Loucy (cell line): ENCODE results near the gene FLT3.
"Not testable (repeated sequence)": the region's sequence is repeated elsewhere in the genome, so short reads cannot be mapped to it uniquely, and the experiment has no call there.

ENCODE experiments used
- H2AFZ ChIP-seq: fragments of 200-600 bp; sonication (generic); 2 replicates; pipeline ENCODE4 v1.6.0; 2016; ENCODE audit warnings: antibody characterized with exemption, mild to moderate bottlenecking, low read length, moderate library complexity
- H3F3A ChIP-seq: fragments of 200-600 bp; 2 replicates; pipeline ENCODE4 v1.6.0; 2016; ENCODE audit warnings: antibody characterized with exemption, low read depth, mild to moderate bottlenecking
- H3K27me3 ChIP-seq: fragments of 200-600 bp; sonication (generic); 2 replicates; pipeline ENCODE4 v1.6.1; 2014; ENCODE audit warnings: low read length, mild to moderate bottlenecking; ENCODE audit not compliant: insufficient read depth, poor library complexity, severe bottlenecking
- H3K36me3 ChIP-seq: fragments of 200-600 bp; sonication (generic); 2 replicates; pipeline ENCODE4 v1.6.1; 2016; ENCODE audit warnings: low read length; ENCODE audit not compliant: insufficient read depth
- H3K4me1 ChIP-seq: fragments of 200-600 bp; sonication (generic); 2 replicates; pipeline ENCODE4 v1.5.1; 2014; ENCODE audit warnings: low read length, mild to moderate bottlenecking; ENCODE audit not compliant: insufficient read depth, poor library complexity, severe bottlenecking
- H3K4me2 ChIP-seq: fragments of 200-600 bp; sonication (generic); 2 replicates; pipeline ENCODE4 v1.6.0; 2014; ENCODE audit warnings: antibody characterized with exemption, low read length, low read depth, mild to moderate bottlenecking; ENCODE audit not compliant: poor library complexity, severe bottlenecking
- H3K4me3 ChIP-seq: fragments of 200-600 bp; sonication (generic); 2 replicates; pipeline ENCODE4 v1.5.1; 2014; ENCODE audit warnings: low read length, mild to moderate bottlenecking, mixed read lengths; ENCODE audit not compliant: poor library complexity, severe bottlenecking
- H3K79me2 ChIP-seq: fragments of 200-600 bp; sonication (generic); 2 replicates; pipeline ENCODE4 v1.6.1; 2014; ENCODE audit warnings: low read length; ENCODE audit not compliant: insufficient read depth
- H3K9ac ChIP-seq: fragments of 200-600 bp; sonication (generic); 2 replicates; pipeline ENCODE4 v1.6.0; 2014; ENCODE audit warnings: mild to moderate bottlenecking, low read depth, low read length, moderate library complexity; ENCODE audit not compliant: poor library complexity, severe bottlenecking
- H3K9me2 ChIP-seq: fragments of 200-600 bp; sonication (generic); replicated peaks from 2 replicates; pipeline ENCODE4 v1.6.1; 2016; ENCODE audit warnings: low read depth, low read length, mixed read lengths
- H3K9me3 ChIP-seq: fragments of 200-600 bp; sonication (generic); 2 replicates; pipeline ENCODE4 v1.6.1; 2014; ENCODE audit warnings: mild to moderate bottlenecking, antibody characterized with exemption, low read length, low read depth; ENCODE audit not compliant: insufficient read depth
- H4K20me1 ChIP-seq: fragments of 200-600 bp; sonication (generic); 2 replicates; pipeline ENCODE4 v1.6.0; 2014; ENCODE audit warnings: antibody characterized with exemption, low read length, mild to moderate bottlenecking; ENCODE audit not compliant: insufficient read depth, poor library complexity, severe bottlenecking
- EZH2phosphoT487 ChIP-seq: fragments of 200-600 bp; IDR thresholded peaks from 2 replicates; pipeline ENCODE4 v1.6.1; 2018; ENCODE audit warnings: antibody characterized with exemption, mild to moderate bottlenecking, moderate library complexity, borderline replicate concordance
- TF ChIP-seq, protein P1 (sequence below): fragments of 200-600 bp; sonication (generic); conservative IDR thresholded peaks from 2 replicates; pipeline ENCODE4 v1.5.1; 2014; ENCODE audit warnings: mild to moderate bottlenecking, antibody characterized with exemption, low read length

Gene FLT3

GRCh38 chr13:28100150-28101121 lies at the start of gene FLT3:
TSS of gene FLT3 (minus strand) at chr13:28100576. CDS start at chr13:28100510, 66 bp downstream.
- no peaks in the 10 kb centered on the region for H3K9me3 ChIP-seq
- peak within 1 kb of the TSS; percentile 67 for H2AFZ ChIP-seq
- H3K9ac ChIP-seq = no peak within 1 kb of the TSS
- H3K27me3 ChIP-seq = peaks cover 24% of the 10 kb centered on the region
- H3K36me3 ChIP-seq = no peaks in the 10 kb centered on the region
- no peaks in the 10 kb centered on the region for H3K79me2 ChIP-seq
- peak within 1 kb of the TSS; percentile 55 for H3K4me2 ChIP-seq
- H3K4me1 ChIP-seq = no peaks in the 10 kb centered on the region
- no peak for TF ChIP-seq EZH2phosphoT487
- TF ChIP-seq, protein P1, sequence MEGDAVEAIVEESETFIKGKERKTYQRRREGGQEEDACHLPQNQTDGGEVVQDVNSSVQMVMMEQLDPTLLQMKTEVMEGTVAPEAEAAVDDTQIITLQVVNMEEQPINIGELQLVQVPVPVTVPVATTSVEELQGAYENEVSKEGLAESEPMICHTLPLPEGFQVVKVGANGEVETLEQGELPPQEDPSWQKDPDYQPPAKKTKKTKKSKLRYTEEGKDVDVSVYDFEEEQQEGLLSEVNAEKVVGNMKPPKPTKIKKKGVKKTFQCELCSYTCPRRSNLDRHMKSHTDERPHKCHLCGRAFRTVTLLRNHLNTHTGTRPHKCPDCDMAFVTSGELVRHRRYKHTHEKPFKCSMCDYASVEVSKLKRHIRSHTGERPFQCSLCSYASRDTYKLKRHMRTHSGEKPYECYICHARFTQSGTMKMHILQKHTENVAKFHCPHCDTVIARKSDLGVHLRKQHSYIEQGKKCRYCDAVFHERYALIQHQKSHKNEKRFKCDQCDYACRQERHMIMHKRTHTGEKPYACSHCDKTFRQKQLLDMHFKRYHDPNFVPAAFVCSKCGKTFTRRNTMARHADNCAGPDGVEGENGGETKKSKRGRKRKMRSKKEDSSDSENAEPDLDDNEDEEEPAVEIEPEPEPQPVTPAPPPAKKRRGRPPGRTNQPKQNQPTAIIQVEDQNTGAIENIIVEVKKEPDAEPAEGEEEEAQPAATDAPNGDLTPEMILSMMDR = no peak
- no peaks in the 10 kb centered on the region for H3F3A ChIP-seq
- H3K9me2 ChIP-seq = no peaks in the 10 kb centered on the region
- peak within 1 kb of the TSS; percentile 47 for H3K4me3 ChIP-seq
- no peaks in the 10 kb centered on the region for H4K20me1 ChIP-seq

GRCh38 chr13:28147495-28147894 lies 47.1 kb upstream of the FLT3 start:
- Histone ChIP-seq H3K79me2 (peaks cover 98% of the 10 kb centered on the region), H3K9me2 (no peaks in the 10 kb centered on the region), H3K9ac (no peak overlapping the region), H3K36me3 (peaks cover 5% of the 10 kb centered on the region; the same call in 1 of the 2 replicates), H4K20me1 (peaks cover 95% of the 10 kb centered on the region), H3K4me1 (peaks cover 24% of the 10 kb centered on the region), H3K27me3 (no peaks in the 10 kb centered on the region), H2AFZ (no peak overlapping the region), H3K4me2 (no peak overlapping the region), H3K4me3 (no peak overlapping the region), H3F3A (no peaks in the 10 kb centered on the region), H3K9me3 (no peaks in the 10 kb centered on the region)
- TF ChIP-seq, protein P1 = no peak
- TF ChIP-seq EZH2phosphoT487 = no peak

DNA sequence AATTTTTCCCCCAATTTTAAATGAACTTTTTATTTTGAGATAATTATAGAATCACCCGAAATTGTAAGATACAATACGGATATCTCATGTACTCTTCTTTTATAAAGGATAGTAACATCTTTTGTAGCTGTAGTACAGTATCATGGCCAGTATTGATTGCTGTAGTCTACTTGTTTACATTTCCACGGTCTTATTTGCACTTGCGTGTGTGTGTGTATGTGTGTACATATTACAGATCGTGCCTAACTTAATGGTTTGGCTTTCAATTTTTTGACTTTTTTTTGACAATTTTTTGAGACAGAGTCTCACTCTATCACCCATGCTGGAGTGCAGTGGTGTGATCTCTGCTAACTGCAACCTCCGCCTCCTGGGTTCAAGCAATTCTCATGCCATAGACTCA lies 44.7 kb upstream of the FLT3 start:
- peak overlapping the region; percentile 20 for H3K4me2 ChIP-seq
- H2AFZ ChIP-seq = no peak overlapping the region
- H4K20me1 ChIP-seq = peaks cover 95% of the 10 kb centered on the region
- H3K4me3 ChIP-seq = no peak overlapping the region
- H3K36me3 ChIP-seq = peaks cover 5% of the 10 kb centered on the region; the same call in 1 of the 2 replicates
- TF ChIP-seq, protein P1 = no peak
- no peak for TF ChIP-seq EZH2phosphoT487
- H3F3A ChIP-seq = no peaks in the 10 kb centered on the region
- peaks cover 45% of the 10 kb centered on the region for H3K4me1 ChIP-seq
- no peak overlapping the region for H3K9ac ChIP-seq
- peaks cover 100% of the 10 kb centered on the region for H3K79me2 ChIP-seq
- no peaks in the 10 kb centered on the region for H3K9me2 ChIP-seq
- H3K27me3 ChIP-seq = no peaks in the 10 kb centered on the region
- H3K9me3 ChIP-seq = no peaks in the 10 kb centered on the region

DNA sequence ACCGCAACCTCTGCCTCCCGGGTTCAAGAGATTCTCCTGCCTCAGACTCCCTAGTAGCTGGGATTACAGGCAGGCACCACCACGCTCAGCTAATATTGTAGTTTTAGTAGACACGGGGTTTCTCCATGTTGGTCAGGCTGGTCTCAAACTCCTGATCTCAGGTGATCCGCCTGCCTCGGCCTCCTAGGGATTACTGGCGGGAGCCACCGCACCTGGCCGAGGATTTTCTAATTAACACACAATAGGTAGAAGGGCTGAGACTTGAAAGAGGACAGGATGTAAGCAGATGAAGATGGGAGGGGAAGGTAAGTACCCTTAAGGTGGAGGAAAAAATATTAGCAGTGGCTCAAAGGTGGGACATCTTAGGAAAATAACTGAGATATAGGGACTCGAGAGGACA lies 41.2 kb upstream of the FLT3 start:
- Histone ChIP-seq H3K4me2 (peak overlapping the region; percentile 92), H3K9ac (peak overlapping the region; percentile 38), H4K20me1 (peaks cover 72% of the 10 kb centered on the region), H3K4me3 (peak overlapping the region; percentile 95), H3K79me2 (peaks cover 86% of the 10 kb centered on the region), H3K4me1 (peaks cover 52% of the 10 kb centered on the region)
- H3K9me3 ChIP-seq, H3K9me2 ChIP-seq, H2AFZ ChIP-seq, H3K27me3 ChIP-seq, H3K36me3 ChIP-seq, H3F3A ChIP-seq: not testable (repeated sequence)
